Measurements from ENCODE around the gene CCND1.
"Not testable (repeated sequence)": the region's sequence is repeated elsewhere in the genome, so short reads cannot be mapped to it uniquely, and the experiment has no call there.

Gene CCND1

DNA sequence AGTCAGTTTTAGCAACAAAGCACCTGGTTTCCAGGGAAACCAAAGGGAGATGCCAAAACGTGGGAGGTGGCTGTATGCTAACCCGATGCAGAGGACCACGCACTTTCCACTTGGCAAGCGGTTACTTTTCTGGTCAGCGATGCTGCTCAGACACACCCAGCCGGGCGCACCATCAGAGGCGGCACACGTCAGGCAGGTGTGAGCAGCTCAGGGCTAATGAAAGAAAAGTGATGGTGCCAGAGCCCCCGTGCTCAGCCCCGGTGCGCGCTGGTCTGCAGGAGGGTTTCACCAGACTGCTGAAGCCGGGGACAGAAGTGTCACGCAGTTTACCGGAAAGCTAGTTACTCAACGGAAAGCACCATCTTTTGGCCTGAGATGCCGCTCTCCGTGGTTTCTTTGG is 28.5 kb downstream of the CCND1 start:
- no peak for DNase-seq

DNA sequence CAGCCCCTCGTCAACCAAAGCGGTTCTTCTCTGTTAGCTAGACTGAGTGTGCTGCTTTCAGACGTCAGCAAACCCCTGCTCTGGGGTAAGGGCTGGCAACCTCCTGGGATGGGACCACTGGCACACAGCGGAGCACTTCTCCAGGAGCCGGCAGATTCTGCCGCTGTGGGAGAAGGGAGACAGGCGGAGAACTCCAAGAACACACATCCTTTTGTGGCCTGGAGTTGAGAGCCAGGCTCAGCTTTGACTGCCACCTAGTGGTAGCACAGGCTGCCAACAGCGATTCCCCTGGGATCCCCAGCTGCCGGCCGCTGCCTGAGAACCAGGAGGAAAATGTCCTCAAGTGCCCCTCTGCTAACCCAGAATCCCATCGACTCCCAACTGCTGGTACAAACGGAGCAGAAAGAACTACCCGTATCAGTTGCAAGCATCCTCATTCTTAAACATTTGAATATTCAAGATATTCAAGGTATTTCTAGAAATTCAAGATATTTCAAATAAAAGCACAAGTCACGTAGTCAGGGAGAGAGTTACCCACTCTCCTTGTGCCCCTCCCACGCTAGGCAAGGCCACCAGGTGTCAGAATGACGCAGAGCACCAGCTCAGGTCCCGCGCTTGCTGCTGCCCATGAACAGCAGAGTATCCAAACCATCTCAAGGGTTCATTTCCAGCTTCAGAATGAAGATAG is 29.3 kb downstream of the CCND1 start:
- DNase-seq = peak; percentile 80

DNA sequence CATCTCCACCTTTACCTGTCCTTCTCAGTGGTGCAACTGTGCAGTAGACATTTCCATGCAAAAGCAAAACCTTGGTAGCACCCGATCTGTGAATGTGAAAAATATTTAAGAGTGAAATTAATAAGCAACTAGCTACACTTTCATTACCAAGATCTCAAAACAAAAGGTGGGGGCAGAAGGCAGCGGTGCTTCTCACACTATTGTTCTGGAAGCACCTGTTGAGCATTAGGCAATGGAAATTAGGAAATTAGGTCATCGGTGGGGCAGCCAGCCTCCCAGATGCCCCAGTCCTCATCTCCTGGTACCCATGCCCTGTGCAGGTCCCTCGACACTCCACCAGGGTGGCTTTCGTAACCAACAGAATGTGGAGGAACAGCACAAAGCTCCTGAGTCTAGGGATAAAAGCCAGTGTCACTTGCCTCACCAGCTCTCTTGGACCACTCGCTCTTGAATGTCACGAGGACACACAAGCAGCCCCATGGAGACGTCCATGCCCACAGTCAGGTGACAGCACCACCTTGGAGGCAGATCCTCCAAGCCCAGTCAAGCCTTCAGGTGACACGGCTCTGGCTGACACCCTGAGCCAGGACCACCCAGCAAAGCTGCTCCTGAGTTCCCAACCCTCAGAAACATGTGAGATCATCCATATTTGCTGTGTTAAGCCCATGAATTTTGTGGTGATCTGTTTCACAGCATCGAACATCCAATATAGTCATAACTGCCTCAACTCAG is 30.9 kb downstream of the CCND1 start:
- no peak for DNase-seq

DNA sequence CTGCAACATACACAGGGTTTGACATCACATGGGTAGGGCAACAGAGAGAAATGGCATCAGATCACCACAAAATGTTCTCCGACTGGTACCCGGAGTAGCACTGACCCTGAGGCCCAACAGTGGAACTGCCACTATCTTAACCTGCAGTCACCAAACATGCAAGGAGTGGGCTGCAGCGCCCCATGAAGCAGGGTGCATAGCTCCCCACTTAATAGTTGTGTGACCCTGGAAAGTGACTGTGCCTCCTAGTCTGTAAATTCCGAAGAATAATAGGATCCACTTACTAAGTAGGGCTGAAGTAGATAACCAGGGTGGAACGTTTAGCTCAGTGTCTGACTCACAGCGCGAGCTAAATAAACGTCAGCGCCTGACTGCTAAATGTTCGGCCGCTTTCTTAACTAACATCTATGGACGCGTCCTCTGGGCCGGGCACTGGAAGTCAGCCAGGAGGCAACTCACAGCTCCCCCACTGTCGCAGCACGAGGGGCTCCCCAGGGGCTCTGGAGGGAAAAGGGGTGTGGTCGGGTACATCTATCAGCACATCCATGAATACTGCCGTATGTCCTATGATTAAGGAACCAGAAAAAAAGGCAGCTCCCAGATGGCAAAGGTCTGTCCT is 33.4 kb downstream of the CCND1 start:
- DNase-seq = no peak

DNA sequence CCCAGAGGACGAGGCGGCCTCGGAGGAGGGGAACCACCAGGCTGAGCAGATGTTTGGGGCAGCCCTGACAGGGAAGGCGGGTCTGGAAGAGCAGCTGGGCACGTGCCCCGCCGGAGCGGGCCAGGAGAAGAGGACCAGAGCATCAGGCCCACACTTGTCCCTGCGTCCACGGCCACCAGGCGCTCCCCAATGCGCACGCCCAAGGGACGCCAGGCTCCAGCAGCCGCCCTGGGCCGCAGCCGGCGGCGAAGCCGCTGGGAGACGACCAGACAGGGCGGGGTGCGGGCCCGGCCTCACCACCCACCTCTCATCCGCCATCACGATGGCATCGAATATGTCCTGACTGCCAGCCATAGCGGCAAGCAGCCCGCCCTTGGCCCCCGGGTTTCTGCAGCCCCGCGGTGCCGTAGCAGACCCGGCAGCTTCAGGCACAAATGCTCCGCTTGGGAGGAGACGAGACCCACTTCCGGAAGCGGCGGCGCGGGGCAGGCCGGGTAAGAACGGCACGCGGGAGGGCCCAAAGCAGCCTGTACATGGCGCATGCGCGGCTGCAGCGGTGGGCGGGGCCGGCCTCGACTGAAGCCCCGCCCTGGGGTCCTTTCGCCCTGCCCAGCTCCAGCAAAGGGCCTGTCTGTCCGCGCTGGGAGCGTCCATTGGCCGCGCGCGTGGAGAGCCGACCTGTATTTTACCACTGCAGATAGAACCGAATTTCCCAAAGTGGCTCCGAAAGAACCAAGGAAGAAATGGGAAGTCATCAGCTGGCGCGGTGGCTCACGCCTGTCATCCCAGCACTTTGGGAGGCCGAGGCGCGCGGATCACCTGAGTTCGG is 34.1 kb downstream of the CCND1 start, which contains the start of gene LTO1:
Gene LTO1 (minus strand): TSS at position 468 of the 829 bp plus-strand sequence. CDS start 114 bp downstream, at position 354.
- DNase-seq = peak; percentile 99

DNA sequence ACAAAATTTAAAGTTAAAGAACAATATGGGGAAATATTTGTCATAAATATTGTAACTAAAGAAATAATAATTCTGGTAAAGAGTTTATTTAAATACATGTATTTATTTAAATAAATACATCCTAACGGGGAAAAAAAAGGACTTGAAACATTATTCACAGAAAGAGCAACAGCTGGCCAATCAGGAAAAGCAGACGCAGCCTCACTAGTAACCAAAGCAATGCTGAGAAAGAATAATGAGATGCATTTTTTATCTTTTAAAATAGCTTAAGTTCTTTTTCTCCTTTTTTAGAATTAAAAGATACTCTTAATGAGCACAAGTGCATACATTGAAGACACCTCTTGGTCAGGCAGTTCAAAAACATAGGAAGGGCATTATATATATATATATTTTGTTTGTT is 36.8 kb downstream of the CCND1 start:
- no peak for DNase-seq

DNA sequence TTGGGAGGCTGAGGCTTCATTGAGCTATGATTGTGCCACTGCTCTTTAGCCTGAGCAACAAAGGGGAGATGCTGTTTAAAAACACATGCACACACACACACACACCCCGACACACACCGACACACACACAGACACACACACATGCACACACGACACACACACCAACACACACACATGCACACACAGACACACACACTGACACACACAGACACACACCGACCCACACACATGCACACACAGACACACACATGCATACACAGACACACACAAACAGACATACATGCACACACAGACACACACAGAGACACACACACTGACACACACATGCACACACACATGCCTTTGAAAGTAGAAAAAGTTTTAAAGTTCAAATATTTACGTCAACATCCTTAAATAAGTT is 39.7 kb downstream of the CCND1 start:
- no peak for DNase-seq

DNA sequence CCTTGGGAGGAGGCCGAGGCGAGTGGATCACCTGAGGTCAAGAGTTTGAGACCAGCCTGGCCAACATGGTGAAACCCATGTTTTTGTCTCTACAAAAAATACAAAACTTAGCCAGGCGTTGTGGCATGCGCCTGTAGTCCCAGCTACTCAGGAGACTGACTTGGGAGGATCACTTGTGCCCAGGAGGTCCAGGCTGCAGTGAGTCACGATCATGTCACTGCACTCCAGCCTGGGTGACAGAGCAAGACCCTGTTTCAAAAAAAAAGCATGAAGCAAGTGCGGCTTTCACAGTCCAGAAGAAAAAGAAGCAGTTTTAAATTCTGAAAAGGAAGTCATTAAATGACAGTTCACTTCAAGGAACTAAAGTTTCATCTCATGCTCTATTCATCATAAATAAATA is 41.3 kb downstream of the CCND1 start:
- DNase-seq = no peak

DNA sequence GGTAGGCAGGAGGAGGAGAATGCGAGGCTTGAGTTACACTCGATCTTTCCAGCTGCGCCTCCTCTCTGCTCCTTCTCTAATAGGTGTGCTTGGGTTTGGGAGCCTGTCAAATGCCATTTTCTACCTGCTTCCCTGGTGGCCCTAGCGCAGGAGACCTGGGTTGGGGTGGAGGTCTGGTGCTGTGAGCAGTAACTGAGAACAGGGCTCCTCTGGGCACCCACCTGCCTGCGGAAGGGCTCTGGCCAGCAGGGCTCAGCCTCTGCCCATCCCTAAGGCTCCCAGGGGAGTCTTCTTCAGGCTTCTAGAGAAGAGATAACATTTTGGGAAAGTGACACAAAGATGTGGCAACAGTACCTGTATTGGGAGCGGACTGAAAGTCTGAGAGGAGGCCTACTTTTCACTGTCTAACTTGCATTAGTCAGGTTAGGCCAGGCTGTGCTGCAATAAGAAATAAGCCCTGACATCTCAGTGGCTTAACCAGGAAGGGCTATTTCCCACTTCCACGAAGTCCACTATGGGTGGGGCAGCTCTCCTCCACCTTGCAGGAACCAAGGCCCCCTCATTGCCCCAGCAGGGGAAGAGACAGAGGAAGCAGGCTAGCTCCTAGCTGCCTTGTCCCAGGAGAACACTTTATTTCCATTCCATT is 41.8 kb downstream of the CCND1 start:
- no peak for DNase-seq

DNA sequence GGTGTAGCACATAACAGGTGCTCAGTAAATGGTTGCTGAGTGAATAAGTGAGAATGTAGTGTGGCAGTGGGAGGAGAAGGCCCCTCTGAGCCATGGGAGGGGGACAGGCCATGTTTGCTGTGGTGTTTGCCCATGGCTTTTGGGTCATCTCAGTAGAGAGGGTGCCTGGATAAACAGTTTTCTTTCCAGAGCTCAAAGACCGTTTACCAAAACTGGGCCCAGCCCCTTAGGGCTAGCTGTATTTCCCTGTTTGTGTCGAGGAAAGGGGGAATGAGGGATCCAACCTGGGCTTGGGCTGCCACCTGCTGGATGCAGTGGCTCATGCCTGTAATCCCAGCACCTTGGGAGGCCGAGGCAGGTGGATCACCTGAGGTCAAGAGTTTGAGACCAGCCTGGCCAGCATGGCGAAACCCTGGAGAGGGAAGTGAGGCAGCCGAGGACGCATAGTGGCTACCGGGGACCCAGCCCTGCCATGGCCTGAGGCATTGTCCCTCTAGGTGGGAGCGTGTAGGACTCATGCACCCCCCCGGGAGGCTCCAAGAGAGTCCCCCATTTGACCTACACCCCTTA is 42.9 kb downstream of the CCND1 start:
- no peak for DNase-seq

DNA sequence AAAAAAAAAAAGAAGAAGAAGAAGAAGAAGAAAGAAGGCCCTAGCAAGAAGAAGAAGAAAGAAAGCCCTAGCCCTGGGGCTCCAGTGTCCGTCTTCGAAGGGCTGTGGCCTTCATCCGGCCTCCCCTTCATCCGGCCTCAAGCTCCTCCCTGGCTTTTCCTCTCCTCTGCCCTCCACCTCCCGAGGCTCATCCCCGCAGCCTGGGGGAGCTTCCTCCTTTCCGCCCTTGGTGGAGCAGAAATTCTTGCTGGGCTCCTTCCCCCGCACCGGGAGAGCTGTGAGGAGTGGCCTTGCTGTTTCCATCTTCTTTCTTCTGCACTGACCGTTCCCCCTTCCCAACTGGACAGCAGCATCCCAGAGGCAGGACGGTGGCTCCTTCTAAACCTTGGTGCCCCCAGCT is 43.7 kb downstream of the CCND1 start:
- DNase-seq = no peak

DNA sequence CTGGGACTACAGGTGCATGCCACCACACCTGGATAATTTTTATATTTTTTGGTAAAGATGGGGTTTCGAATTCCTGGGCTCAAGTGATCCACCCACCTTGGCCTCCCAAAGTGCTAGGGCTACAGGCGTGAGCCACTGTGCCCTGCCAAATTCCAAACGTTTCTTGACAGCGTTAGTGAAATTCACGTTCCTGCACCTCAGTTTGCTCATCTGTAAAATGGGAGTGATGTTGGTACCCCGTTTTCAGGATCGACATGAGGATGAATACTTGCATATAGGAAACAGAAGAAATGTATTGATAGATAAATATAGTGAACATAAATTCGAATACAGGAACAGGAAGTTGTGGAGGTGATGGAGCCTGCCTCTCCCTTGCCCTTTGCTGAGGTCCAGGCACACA is 44.4 kb downstream of the CCND1 start:
- no peak for DNase-seq

DNA sequence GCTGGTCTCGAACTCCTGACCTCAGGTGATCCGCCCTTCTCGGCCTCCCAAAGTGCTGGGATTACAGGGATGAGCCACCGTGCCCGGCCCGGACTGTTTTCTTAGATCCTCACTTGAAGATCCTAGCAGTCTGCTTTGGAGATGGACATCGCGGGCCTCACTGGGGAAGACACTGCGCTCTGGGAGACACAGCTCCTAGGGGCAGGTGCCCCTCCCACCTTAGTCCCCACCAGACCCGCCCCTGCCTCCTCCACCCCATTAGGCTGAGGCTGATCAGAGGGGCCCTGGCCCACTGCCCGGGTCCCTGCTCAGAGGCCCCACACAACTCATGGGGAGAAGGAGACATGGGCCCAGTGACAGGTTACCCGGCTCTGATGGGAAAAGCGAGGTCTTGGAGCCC is 45.5 kb downstream of the CCND1 start:
- DNase-seq = no peak

DNA sequence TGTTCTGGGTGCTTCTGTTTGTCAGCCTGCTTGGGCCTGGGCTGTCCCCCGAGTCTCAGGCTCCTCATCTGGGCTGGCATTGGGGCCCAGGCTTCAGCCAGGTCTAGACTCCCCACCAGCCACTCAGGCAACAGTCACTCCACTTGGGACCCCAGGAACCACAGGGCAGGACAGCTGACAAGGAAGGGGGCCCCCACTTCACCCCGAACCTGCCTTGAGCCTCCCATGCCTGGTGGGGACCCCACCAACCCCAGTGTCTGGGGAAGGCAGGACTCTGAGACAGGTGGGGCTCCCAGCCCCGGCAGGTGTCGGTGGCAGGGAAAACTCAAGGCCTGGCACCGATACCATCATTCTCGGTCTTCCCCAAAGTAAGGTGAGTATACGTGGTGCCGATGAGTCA is 45.9 kb downstream of the CCND1 start:
- DNase-seq = no peak

DNA sequence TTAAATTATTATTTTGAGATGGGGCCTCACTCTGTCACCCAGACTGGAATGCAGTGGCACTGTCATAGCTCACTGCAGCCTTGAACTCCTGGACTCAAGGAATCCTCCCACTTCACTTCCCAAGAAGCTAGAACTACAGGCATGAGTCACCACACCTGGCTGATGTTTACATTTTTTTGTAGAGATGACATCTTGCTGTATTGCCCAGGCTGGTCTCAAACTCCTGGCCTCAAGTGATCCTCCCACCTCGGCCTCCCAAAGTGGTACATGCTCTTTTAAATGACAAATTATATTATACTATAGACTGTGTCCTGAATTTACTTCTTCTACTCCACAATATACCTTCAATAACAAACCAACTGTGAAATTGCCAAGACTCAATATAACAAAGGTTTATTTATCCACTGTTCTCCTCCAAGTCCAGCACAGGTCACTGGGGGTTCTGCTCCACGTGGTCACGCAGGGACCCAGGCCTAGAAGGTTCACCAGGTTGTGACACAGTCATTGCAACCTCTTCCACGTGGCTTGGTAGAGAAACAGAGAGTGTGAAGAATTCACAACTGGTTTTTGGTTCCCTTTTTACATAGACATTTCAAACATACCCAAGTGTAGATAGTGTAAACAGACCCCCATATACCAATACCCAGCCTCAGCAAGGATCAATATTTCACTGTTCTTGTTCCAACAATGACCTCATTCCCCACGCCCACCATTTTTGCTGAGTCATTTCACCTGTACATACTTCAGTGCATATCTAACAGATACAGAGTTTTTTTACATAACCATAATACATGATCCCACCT is 47.2 kb downstream of the CCND1 start:
- DNase-seq = not testable (repeated sequence)

DNA sequence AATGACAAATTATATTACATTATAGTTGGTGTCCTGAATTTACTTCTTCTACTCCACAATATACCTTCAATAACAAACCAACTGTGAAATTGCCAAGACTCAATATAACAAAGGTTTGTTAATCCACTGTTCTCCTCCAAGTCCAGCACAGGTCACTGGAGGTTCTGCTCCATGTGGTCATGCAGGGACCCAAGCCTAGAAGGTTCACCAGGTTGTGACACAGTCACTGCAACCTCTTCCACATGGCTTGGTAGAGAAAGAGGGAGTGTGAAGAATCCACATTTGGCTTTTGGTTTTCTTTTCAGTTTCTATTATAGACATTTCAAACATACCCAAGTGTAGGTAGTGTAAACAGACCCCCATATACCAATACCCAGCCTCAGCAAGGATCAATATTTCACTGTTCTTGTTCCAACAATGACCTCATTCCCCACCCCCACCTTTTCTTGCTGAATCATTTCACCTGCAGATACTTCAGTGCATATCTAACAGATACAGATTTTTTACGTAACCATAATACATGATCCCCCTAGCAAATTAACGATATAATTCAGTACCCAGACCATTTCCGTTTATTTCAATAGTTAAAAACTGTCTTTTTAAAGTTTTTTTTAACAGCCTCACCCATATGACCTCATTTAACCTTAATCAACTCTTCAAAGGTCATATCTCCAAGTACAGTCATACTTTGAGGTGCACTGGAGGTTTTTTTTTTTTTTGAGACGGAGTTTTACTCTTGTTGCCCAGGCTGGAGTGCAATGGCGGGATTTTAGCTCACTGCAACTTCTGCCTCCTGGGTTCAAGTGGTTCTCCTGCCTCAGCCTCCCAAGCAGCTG is 48.7 kb downstream of the CCND1 start:
- no peak for DNase-seq

DNA sequence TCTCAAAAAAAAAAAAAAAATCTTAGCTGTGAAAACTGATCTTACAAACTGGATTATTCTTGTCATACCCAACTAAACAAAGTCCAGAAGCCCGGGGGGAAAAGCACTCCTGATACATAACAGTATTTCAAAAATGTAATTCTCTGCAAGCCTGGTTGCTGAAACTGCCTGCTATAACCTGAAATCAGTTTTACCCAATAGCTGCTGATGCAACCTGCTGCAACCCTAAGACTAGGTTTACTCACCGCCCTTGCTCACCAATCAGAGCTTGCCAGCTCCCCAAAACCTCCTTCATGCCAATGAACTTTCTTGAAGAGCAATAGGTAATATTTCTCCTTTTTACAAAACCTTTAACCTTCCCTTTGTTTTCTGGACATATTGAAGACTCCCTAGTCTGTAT is 50.5 kb downstream of the CCND1 start:
- DNase-seq = no peak

DNA sequence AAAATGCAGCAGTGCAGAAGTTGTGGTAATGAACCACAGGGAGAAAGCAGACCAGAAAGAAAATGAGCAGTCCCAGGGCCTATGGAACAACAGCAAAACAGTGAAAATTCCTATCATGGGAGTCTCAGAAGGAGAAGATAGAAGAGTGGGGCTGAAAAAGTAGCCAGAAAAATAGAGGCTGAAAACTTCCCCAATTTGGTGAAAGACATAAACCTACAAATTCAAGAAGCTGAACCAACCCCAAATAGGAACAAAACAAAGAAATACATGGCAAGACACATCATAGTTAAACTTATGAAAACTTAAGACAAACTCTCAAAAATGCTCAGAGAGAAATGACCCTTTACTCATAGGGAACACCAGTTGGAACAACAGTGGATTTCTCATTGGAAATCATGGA is 51.5 kb downstream of the CCND1 start:
- DNase-seq = no peak

DNA sequence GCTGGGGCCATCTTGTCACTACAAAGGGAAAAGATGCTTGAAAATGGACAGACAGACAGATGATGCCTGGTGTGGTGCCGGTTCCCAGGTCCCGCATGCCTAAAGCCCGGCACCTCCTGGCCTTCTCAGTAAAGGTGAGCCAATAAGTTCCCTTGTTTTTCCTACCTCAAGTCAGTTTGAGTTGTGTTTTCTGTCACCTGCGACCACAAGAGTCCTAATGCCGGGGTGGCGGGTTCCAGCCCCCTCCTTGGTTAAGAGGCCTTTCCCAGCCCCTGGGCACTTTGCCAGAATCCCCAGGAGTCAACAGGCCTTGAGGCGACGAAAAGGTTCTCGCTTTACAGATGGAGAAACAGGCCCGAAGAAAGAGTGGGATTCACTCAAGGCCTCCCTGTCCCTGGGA is 53.8 kb downstream of the CCND1 start:
- no peak for DNase-seq

DNA sequence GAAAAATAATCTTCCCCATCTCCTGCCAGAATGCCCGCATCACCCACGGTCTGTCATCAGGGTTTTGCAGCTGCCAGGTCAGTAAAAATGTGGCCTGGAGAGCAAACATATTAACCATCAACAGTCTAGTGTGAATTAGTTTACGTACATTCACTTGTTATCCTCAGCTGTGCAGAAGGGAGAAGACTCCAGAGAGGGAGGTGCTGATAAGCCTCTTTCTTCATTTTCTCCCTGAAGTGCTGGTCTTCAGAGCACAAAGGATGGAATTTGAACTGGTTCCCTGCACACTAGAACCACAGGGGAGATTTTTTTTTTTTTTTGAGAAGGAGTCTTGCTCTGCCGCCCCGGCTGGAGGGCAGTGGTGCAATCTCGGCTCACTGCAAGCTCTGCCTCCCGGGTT is 54.6 kb downstream of the CCND1 start:
- no peak for DNase-seq

DNA sequence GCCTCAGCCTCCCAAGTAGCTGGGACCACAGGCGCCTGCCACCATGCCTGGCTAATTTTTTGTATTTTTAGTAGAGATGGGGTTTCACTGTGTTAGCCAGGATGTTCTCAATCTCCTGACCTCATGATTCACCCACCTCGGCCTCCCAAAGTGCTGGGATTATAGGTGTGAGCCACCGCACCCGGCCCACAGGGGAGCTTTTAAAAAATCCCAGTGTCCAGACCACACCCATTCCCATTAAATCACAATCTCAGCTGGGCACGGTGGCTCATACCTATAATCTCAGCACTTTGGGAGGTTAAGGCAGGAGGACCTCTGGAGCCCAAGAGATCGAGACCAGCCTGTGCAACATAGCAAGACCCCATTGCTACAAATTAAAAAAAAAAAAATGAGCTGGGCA is 55.0 kb downstream of the CCND1 start:
- not testable (repeated sequence) for DNase-seq
